Ishikawa (cell line): ENCODE measurements around the gene SORD.

Experiments
- CEBPB ChIP-seq: IDR thresholded peaks from 2 replicates; pipeline ENCODE4 v1.6.1; 2012
- CREB1 ChIP-seq: IDR thresholded peaks from 2 replicates; pipeline ENCODE4 v1.6.1; 2012; ENCODE audit warnings: low read depth
- EGR1 ChIP-seq: IDR thresholded peaks from 2 replicates; pipeline ENCODE4 v1.6.1; 2012
- EP300 ChIP-seq: IDR thresholded peaks from 2 replicates; pipeline ENCODE4 v1.6.1; 2012; ENCODE audit warnings: borderline replicate concordance
- FOXM1 ChIP-seq: IDR thresholded peaks from 2 replicates; pipeline ENCODE4 v1.6.1; 2012; ENCODE audit warnings: low read depth, borderline replicate concordance
- MAX ChIP-seq: IDR thresholded peaks from 2 replicates; pipeline ENCODE4 v1.6.1; 2012
- NFIC ChIP-seq: IDR thresholded peaks from 2 replicates; pipeline ENCODE4 v1.6.1; 2012
- RAD21 ChIP-seq: IDR thresholded peaks from 2 replicates; pipeline ENCODE4 v1.6.1; 2012; ENCODE audit warnings: low read depth
- REST ChIP-seq: IDR thresholded peaks from 2 replicates; pipeline ENCODE4 v1.6.1; 2012; ENCODE audit warnings: low read depth, mild to moderate bottlenecking
- TAF1 ChIP-seq: IDR thresholded peaks from 2 replicates; pipeline ENCODE4 v1.6.1; 2012; ENCODE audit warnings: low read depth, mild to moderate bottlenecking
- TCF12 ChIP-seq: IDR thresholded peaks from 2 replicates; pipeline ENCODE4 v1.6.1; 2012; ENCODE audit warnings: low read depth
- TEAD4 ChIP-seq: IDR thresholded peaks from 2 replicates; pipeline ENCODE4 v1.6.1; 2012
- USF1 ChIP-seq: IDR thresholded peaks from 2 replicates; pipeline ENCODE4 v1.6.1; 2012
- YY1 ChIP-seq: IDR thresholded peaks from 2 replicates; pipeline ENCODE4 v1.6.1; 2012; ENCODE audit warnings: low read depth
- ZBTB7A ChIP-seq: IDR thresholded peaks from 2 replicates; pipeline ENCODE4 v1.6.1; 2012; ENCODE audit warnings: low read depth

Gene SORD

GRCh38 chr15:45084163-45084562, 61.2 kb downstream of the SORD start:
- TF ChIP-seq NFIC (no peak), CREB1 (no peak), MAX (no peak), EP300 (no peak), REST (no peak), FOXM1 (no peak), EGR1 (no peak), TCF12 (no peak), ZBTB7A (no peak), TEAD4 (no peak), CEBPB (no peak), RAD21 (no peak), USF1 (no peak), YY1 (no peak)

GRCh38 chr15:45087513-45087912, 64.5 kb downstream of the SORD start:
- TF ChIP-seq CREB1 = no peak
- no peak for TF ChIP-seq NFIC
- no peak for TF ChIP-seq RAD21
- no peak for TF ChIP-seq TAF1
- no peak for TF ChIP-seq EP300
- TF ChIP-seq TCF12 = no peak
- TF ChIP-seq ZBTB7A = no peak
- TF ChIP-seq MAX = no peak
- no peak for TF ChIP-seq REST
- TF ChIP-seq USF1 = no peak
- no peak for TF ChIP-seq YY1
- no peak for TF ChIP-seq EGR1
- no peak for TF ChIP-seq CEBPB
- TF ChIP-seq FOXM1 = no peak
- TF ChIP-seq TEAD4 = no peak

- TF ChIP-seq FOXM1 = no peak
- no peak for TF ChIP-seq REST
- TF ChIP-seq RAD21 = no peak
- no peak for TF ChIP-seq MAX
- TF ChIP-seq CEBPB = no peak
- TF ChIP-seq NFIC = no peak
- TF ChIP-seq EP300 = no peak
- TF ChIP-seq CREB1 = no peak
- no peak for TF ChIP-seq YY1
- no peak for TF ChIP-seq USF1
- no peak for TF ChIP-seq TCF12
These were observed 66.1 kb downstream of the SORD start for GRCh38 chr15:45088801-45089711.
